Activated T-helper 1 cell treated with Interleukin-2 at 50 U/mL for 16 hours (primary cell): ENCODE results near the gene ARHGEF25.
"Not testable (repeated sequence)": the region's sequence is repeated elsewhere in the genome, so short reads cannot be mapped to it uniquely, and the experiment has no call there.

ENCODE experiments used
- DNase-seq: peaks from one replicate; pipeline ENCODE4 v3.0.0-alpha.2; 2020; ENCODE audit warnings: low read depth

ARHGEF25 gene

DNA sequence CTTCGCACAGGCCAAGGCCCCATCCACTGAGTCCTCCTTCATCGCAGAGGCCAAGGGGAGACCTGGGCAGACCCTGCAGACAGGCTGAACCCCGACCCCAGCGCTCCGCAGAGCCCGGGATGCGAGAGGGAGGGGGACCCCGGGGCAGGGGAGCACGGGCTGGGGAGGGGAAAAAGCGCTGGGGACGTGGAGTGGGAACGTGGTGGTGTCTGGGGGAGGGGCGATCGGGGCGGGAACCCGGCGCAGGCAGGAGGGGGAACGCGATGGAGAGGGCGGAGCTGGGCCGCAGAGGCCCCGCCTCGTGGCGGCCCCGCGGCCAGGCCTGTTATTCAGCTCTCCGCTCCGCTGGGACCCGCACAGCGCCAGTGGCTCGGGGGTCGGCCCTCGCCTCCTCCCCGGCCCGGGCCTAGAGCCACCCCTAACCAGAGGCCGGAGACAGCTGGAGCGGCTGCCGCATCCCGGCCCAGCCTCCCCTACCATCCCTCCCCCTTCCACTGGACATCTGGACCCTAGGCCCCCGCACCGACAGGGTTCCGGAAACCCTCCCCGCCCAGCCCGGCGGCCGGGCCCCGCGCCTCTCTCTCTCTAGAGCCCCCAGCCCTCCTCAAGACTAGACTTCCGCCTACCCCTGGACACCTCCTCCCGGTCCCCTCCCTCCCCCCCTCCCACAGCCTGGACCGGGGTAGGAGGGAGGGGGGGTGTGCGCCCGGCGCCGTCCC is at the start of gene ARHGEF25:
ARHGEF25 (plus strand) TSS at position 328 of the 719 bp plus-strand sequence. CDS start 460 bp downstream, outside the sequence.
- DNase-seq, result no peak

DNA sequence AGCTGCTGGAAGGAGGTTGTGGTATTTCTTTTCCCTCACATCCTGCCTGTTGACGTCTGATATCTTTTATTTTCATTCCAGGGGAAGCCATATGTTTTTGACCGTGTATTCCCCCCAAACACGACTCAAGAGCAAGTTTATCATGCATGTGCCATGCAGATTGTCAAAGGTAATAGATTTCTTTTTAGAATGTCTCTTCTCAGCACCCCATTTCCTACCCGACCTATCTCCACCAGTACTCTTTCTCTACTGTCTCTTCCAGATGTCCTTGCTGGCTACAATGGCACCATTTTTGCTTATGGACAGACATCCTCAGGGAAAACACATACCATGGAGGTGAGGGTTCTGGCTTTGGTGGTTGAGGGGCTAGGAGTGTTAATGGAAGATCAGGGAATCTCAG is 47.9 kb upstream of the ARHGEF25 start:
- no peak for DNase-seq

DNA sequence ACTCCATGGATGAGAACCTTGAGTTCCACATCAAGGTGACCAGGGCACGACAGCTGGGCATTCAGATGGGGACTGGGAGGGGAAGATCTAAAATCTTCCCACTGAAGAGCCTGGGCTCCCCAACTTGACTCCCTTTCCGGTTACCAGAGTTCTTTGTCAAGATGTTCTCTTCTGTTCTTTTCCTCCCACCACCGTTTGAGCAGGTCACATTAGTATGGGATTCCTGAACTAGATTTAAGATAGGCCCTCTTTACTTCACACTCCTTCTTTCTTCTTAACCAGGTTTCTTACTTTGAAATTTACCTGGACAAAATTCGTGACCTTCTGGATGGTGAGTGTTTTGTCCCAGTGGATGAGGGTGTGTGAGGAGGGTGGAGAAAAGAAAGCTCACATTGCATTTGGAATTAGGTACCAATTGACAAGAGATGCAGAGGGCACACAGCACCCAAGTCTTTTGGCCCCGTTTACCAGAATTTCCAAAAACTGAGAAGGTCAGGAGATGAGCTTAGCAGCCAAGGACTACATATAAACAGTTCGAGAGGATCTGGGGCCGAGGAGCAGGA is 47.0 kb upstream of the ARHGEF25 start:
- no peak for DNase-seq

DNA sequence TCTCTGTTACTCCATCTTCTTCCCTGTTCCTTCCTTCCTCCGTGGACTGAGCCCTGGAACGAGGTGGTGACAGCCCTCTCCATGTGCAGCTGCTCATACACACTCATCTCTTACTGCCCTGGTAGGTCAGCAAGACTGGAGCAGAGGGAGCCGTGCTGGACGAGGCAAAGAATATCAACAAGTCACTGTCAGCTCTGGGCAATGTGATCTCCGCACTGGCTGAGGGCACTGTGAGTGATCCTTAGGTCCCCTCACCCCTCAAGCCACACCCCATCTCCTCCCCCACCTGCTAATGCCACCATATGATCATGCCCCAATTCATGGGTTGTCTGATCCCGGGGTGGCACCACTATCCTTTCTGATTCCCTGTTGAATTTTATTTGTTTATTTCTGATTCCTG is 42.4 kb upstream of the ARHGEF25 start:
- no peak for DNase-seq

DNA sequence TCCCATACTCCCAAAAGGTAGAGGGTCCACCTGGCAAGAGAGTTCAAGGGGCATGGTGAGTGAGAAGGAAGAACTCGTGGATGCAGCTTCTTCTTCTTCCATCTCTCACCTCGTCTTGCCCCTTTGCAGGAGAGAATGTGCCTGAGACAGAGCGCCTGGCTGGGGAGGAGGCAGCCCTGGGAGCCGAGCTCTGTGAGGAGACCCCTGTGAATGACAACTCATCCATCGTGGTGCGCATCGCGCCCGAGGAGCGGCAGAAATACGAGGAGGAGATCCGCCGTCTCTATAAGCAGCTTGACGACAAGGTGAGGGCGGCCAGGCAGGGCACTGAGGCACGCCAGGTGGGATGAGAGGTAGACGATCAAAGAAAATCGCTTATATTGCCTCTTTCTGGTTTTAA is 41.4 kb upstream of the ARHGEF25 start:
- DNase-seq, result no peak

DNA sequence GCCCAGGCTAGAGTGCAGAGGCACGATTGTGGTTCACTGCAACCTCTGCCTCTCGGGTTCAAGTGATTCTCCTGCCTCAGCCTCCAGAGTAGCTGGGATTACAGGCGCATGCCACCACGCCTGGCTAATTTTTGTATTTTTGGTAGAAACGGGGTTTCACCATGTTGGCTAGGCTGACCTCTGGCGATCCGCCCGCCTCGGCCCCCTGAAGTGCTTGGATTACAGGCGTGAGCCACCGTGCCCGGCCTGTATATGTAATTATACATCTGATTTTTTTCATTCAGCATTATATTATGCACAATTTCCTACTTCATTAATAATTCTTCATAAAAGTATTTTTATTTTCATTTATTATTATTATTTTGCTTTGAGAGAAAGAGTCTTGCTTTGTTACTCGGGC is 40.8 kb upstream of the ARHGEF25 start:
- DNase-seq, result not testable (repeated sequence)

DNA sequence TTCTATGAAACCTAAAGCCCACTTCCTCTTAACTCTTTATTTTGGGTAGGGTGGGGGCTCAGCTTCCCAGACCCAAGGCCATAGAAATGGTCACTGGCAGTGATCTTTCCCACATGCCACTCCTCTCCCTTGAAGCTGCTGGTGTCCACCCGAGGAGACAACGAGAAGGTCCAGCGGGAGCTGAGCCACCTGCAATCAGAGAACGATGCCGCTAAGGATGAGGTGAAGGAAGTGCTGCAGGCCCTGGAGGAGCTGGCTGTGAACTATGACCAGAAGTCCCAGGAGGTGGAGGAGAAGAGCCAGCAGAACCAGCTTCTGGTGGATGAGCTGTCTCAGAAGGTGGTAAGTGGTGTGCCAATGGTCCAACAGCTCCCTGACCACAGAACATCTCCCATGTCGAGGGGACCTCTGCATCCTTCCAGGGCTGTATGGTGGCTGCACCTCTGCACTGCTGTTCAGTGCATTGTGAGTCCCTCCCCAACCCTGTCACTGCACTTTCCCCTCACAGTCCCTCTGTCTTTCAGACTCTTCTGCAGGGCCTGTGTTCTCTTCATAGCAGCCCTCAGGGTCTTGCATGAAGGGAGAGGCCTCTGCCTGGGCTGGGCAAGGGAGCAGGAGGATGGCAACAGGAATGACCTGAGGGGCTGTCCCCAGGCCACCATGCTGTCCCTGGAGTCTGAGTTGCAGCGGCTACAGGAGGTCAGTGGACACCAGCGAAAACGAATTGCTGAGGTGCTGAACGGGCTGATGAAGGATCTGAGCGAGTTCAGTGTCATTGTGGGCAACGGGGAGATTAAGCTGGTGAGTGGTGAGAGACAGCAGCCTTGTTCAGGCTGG is 39.1 kb upstream of the ARHGEF25 start:
- no peak for DNase-seq

DNA sequence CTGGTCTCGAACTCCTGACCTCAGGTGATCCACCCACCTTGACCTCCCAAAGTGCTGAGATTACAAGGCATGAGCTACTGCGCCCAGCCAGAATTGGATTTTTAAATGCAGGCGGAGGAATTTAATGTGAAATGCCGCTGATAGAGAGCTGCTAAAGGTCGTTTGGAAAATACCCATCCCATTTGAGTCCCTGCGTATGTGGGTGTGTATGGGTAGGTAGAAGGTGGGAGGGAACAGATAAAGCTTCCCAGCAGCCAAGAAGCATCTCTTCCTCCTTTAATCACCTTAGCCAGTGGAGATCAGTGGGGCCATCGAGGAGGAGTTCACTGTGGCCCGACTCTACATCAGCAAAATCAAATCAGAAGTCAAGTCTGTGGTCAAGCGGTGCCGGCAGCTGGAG is 36.4 kb upstream of the ARHGEF25 start:
- DNase-seq, result no peak

DNA sequence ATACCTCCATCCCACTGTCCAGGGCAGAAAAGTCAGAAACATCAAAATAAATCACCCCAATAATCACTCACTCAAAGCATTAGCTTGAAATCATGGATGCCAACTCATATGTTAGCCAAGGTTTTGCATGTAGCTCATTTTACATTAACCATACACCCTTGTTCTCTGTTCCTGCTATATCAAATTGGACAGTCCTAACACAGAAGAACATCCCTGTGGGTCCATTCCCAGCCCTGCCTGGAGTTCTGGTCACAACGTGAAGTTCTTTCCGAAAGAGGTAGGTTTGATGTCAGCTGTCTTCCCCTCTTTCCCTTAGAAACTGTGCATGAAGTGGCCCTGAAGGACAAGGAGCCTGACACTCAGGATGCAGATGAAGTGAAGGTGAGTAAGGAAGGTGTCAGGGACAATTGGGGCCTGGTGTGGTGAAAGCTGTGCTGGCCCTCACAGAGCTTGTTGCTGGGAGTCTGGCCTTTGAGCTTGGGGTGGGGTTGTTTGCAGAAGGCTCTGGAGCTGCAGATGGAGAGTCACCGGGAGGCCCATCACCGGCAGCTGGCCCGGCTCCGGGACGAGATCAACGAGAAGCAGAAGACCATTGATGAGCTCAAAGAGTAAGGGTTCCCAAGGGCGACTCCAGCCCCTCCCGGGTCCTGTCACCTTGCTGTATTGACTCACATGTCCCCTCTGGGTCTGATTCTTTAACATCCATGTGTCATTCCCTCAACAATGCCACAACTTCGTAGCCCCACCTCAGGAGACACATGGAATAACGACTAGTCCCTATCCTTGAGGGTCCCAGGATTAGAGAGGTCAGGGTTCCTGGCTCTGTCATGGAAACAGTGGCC is 35.2 kb upstream of the ARHGEF25 start:
- DNase-seq, result no peak

DNA sequence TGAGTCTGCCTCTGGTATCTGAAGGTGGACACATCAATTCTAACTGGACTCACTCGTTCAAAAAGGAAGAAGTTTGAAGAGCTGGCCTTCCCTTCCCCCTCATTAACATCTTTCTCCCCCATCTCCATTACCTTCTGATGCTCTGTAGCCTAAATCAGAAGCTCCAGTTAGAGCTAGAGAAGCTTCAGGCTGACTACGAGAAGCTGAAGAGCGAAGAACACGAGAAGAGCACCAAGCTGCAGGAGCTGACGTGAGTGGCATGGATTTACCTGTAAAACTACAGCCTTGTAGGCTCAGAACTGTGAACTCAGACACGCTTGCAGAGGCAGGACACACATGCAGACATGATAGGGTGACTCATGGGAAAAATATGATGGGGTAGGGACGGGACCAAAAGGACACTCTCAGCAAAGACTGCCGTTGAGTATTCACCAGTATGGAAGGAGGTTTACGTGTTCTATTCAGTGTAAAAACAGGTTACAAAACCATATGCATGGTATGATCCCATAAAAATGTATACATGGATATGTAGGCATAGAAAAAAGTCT is 34.5 kb upstream of the ARHGEF25 start:
- no peak for DNase-seq

DNA sequence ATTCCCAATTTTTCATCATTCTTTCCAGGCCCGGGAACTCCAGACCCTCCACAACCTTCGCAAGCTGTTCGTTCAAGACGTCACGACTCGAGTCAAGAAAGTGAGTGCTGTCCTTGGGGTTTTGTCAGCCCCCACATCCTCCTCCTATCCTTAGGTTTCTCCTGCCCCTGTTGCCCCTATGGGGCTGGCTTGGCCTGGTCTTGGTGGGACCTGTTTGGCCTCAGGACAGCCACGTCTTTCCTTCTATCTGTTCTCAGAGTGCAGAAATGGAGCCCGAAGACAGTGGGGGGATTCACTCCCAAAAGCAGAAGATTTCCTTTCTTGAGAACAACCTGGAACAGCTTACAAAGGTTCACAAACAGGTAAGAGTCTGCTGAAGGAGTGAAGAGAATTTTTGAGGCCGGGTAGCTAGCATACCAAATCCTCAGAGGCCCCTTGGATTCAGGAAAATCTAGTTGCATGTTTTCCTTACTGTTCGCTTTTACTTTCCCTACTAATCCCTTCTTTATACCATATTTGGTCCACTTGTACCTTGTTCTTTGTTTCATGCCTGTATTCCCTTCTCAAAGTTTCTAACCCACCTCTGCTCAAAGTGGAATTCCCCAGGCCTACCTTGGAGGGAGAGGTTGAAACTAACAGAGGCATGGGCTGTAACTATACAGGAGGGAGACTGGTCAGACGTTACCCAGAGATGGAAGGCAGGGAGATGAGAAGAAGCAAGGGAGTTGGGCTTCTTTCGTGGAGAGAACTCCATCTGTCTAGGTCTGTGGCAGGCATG is 33.1 kb upstream of the ARHGEF25 start:
- no peak for DNase-seq

DNA sequence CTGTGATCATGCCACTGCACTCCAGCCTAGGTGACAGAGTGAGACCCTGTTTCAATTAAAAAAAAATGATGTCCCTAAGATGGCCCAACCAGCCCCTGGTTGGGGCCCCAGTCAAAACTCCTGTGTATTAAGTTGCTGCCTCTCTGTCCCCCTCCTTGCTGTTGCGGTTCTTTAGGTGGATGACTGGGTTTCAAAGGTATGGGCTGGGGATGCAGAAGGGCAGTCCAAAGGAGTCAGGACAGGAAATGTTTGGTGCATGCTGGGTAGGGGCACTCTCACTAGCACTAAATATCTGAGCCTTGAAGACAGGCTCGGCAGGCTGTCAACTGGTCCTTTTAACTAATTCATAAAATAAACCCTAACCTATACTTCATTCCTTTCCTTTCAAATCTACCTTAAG is 32.2 kb upstream of the ARHGEF25 start:
- DNase-seq, result no peak

DNA sequence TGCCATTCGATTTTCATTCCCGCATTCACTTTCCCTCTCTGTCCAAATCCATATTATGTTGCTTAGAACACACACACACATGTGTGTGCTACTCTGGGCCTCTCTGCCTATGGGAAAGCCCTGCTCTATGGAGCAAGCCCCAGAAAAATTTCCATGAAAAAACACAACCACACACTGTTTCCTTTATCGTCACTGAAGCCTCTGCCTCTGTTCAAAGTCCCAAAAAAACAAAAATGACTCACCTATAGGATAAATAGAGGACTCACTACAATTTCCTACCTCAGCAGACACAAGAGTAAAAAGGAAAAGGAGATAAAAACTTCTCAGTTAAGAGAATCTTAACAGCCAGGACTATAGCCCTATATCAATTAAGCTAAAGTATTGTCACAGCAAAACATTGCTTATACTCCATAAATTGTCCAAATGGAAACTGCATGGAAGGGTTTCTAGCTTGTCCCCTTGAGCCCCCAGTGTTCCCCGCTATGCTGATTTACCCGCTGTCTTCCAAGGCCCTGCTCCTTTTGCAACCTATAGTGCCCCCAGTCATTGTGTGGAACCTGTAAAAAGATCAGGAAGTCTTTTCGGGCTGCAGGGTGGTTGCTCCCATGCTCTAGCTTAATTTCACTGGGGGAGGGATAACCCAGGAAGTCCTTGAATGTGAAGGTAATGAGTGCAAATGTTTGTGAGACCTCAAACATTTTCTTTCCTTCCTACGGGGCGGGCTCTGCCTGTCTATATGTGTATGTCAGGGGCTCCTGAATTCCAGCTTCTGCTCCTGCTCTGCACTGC is 31.4 kb upstream of the ARHGEF25 start:
- DNase-seq, result no peak

DNA sequence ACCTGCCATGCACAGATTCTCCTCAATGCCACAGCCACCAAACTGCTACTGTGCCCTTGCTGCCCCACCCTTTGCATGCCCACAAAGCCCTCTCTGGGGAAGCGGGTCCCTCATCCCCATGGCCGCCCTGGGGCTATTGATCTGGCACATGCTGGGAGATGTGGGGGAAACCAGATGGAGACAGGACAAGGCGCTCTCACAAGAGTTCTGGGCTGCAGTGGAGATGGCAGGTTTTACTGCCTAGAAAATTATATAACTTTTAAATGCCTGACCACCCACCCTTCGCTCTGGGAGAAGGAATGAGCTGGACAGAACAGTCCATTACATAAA is 30.8 kb upstream of the ARHGEF25 start:
- DNase-seq, result no peak

DNA sequence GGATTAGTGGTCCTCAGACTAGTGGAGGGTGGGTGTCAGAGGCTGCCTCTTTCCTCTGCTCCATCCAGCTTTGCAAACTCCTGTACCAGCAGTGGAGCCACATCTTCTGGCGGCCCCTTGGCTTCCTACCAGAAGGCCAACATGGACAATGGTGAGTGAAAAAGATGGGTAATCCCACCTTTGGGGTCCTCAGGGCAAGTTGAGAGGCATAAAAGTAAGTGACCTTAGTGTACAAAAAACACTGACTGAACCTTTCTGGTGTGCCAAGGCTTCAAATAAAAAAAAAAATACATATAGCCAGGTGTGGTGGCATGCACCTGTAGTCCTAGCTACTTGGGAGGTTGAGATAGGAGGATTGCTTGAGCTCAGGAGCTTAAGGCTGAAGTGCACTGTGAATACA is 29.4 kb upstream of the ARHGEF25 start:
- DNase-seq, result no peak

DNA sequence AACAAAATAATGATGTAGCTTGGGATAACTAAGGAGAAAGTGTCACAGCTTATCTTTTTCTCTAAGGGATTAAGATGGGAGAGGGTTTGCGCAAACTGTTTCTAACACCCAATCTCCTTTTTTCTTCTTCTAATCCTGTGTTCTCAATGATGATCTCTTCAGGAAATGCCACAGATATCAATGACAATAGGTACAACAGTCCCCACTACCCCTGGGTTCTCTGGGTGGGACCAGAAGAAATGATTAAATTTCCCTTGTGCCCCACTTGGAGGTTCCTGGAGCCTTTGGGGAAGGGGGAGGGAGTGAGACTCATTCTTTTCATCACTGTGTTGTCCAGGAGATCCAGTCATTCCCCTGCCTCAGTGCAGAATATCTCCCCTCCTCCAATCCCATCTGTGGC is 28.8 kb upstream of the ARHGEF25 start:
- DNase-seq, result no peak

DNA sequence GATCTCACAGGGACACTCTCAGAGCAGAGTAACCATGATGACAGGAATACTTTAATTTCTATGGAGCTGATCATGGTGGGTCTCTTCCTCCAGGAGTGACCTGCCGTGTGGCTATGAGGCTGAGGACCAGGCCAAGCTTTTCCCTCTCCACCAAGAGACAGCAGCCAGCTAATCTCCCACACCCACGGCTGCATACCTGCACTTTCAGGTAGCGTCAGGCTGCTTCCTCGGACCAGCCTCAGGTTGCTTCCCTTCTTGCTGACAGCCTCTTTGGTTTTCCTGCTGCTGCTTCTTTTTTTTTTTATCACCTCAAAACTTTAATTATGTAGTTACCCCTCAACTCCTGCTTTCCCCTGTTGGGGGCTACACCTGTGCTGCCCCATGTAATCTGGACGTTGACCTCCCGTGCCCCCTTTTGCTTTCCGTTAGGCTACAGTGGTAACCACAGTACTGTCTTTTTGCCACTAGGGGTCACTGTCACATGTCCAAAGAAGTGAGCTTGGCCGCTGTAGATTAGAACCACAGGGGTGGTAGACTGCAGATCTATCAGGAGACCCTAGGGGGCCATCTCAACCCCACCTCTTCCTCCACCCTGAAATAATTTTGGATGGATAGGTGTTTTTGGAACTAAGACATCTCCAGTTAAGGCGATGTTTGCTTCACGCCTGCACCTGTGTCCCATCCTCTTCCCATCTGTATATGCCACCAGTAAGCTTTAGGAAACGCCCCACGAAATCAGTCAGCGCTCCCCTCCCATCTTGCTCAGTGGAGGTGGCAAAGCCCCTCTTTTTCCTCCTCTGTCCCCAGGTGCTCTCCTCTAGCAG is 28.0 kb upstream of the ARHGEF25 start:
- peak; percentile 37 for DNase-seq

DNA sequence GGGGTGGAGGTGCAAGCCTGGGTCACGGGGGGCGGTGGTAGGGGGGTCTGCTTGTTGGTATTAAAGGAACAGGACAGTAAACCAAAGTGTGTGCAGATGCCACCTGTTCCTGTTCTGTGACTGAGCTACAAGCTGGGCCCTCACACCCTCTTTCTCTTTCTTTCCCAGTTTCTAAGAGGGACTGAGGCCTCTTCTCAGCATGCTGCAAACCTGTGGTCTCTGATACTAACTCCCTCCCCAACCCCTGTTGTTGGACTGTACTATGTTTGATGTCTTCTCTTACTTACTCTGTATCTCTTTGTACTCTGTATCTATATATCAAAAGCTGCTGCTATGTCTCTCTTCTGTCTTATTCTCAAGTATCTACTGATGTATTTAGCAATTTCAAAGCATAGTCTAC is 27.2 kb upstream of the ARHGEF25 start:
- no peak for DNase-seq

DNA sequence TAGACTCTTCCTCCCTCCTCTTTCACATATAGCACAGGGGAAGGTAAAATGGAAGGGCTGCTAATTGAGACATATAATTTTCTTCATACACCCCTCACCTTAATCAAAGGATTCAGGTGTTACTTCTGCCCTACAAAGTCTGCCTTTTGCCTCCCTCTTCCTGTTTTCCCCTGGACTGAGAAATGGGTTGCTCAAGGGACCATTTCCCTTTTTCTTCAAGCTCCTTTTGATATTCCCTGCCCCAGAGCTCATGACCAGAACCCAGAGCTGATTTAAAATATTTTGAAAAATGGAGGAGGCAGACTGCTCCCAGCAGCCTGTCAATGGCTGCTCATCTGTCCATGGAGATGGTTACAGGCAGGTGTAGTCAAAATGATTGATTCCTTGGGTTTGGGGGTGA is 26.5 kb upstream of the ARHGEF25 start:
- DNase-seq, result no peak

DNA sequence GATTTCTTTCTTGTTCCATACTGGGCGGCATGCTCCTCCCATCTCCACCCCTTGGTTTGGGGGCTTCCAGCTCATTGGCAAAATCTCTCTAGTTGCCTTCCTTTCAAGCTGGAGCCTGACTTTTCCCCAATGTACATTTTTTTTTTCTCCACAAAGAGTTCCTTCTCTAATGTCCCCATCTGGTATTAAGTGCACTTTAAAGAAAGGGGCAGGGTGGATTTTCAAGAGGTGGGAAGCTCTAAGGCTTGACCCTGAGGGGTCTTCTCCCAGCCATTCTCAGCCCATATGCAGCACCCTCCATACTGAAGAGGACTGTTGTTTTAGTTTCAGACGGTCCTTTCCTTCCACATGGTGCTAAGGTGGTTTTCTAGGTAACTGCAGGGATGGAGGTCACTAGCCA is 26.1 kb upstream of the ARHGEF25 start:
- no peak for DNase-seq
